Common myeloid progenitor, CD34-positive (primary cell): ENCODE data around the gene KLHDC8A.
"Not testable (repeated sequence)": the region's sequence is repeated elsewhere in the genome, so short reads cannot be mapped to it uniquely, and the experiment has no call there.

Experiments used
- CTCF ChIA-PET: fragments of 350-600 bp; sonication (Branson Sonifier 250); formaldehyde crosslinking; loops from one replicate; lab custom pipeline; 2021; ENCODE audit warnings: antibody characterized with exemption; lab: Charles Lee
- POLR2A ChIA-PET: fragments of 350-600 bp; sonication (Branson Sonifier 250); formaldehyde crosslinking; loops from one replicate; lab custom pipeline; 2021; ENCODE audit warnings: antibody characterized with exemption; lab: Charles Lee
- DNase-seq, 3 donors: peaks; one replicate each; pipeline versions ENCODE4 v3.0.0 to v3.0.0-alpha.2; 2013
- H3K27ac ChIP-seq, 2 experiments: 1 replicate in 1 of 2; 2 replicates in 1 of 2; pipeline ENCODE4 v1.7.0; 2013; ENCODE audit warnings: inconsistent platforms in 2 of 2, low read length in 2 of 2, mild to moderate bottlenecking in 2 of 2, low read depth in 1 of 2, moderate library complexity in 1 of 2; ENCODE audit not compliant: severe bottlenecking in 2 of 2, insufficient read depth in 1 of 2, poor library complexity in 1 of 2
- H3K27me3 ChIP-seq, 5 experiments: replicated peaks in 2 of 5; 1 replicate in 3 of 5; 2 replicates in 2 of 5; pipeline versions ENCODE4 v1.6.1 to v1.7.0; 2013; ENCODE audit warnings: low read length in 4 of 5, mild to moderate bottlenecking in 2 of 5, moderate library complexity in 2 of 5, inconsistent platforms in 1 of 5; ENCODE audit not compliant: insufficient read depth in 5 of 5, control insufficient read depth in 4 of 5
- H3K36me3 ChIP-seq, 4 experiments: 1 replicate in 2 of 4; 2 replicates in 2 of 4; pipeline versions ENCODE4 v1.6.1 to v1.7.0; 2013; ENCODE audit warnings: low read length in 3 of 4, control low read depth in 1 of 4, mild to moderate bottlenecking in 1 of 4; ENCODE audit not compliant: control insufficient read depth in 4 of 4, insufficient read depth in 4 of 4
- H3K4me1 ChIP-seq, 4 experiments: 1 replicate in 3 of 4; 2 replicates in 1 of 4; pipeline versions ENCODE4 v1.6.1 to v1.7.1; 2013; ENCODE audit warnings: low read length in 3 of 4, mild to moderate bottlenecking in 3 of 4, control low read depth in 1 of 4, inconsistent platforms in 1 of 4, moderate library complexity in 1 of 4; ENCODE audit not compliant: control insufficient read depth in 4 of 4, insufficient read depth in 4 of 4; ENCODE audit errors: control extremely low read depth in 1 of 4
- H3K4me3 ChIP-seq, 7 experiments: 1 replicate in 4 of 7; 2 replicates in 3 of 7; pipeline versions ENCODE4 v1.5.1 to v1.7.0; 2013; ENCODE audit warnings: mild to moderate bottlenecking in 7 of 7, low read length in 6 of 7, moderate library complexity in 6 of 7, inconsistent platforms in 2 of 7, low read depth in 2 of 7, control low read depth in 1 of 7; ENCODE audit not compliant: insufficient read depth in 4 of 7, control insufficient read depth in 1 of 7; ENCODE audit errors: extremely low read depth in 1 of 7
- H3K9me3 ChIP-seq, 5 experiments: 1 replicate in 4 of 5; 2 replicates in 1 of 5; pipeline versions ENCODE4 v1.6.1 to v1.7.1; 2013; ENCODE audit warnings: low read length in 4 of 5, mild to moderate bottlenecking in 2 of 5, inconsistent platforms in 1 of 5, low read depth in 1 of 5, moderate library complexity in 1 of 5; ENCODE audit not compliant: control insufficient read depth in 4 of 5, insufficient read depth in 2 of 5; ENCODE audit errors: control extremely low read depth in 1 of 5
- WGBS: methylation state at CpG from one replicate; pipeline ENCODE4 v1.1.5; 2013; ENCODE audit not compliant: insufficient coverage; 5-methylcytosine and 5-hydroxymethylcytosine counted together

The KLHDC8A gene

GRCh38 chr1:205392650-205393049 is 35.9 kb upstream of the KLHDC8A start:
- H3K27ac ChIP-seq: no peak overlapping the region
- no peaks in the 10 kb centered on the region for H3K36me3 ChIP-seq
- H3K9me3 ChIP-seq: peaks cover 0 to 3% (median 0%) of the 10 kb centered on the region in 5 experiments
- POLR2A ChIA-PET: no interaction called here
- CTCF ChIA-PET: interaction anchor here (1.1 to 3.4 kb wide), 2 partner anchors 37 to 131 kb away, joined by 3 to 14 read pairs; partner anchors contain the start of gene KLHDC8A
- no CpG with 5 or more reads among the region's 1 CpG for WGBS
- peaks cover 3 to 18% (median 4%) of the 10 kb centered on the region in 5 experiments for H3K27me3 ChIP-seq
- no peak overlapping the region for H3K4me3 ChIP-seq
- no peaks in the 10 kb centered on the region for H3K4me1 ChIP-seq
- no peak for DNase-seq

- WGBS: 93% methylated on average over 7 of the region's 7 CpGs
- peaks cover 2 to 15% (median 5%) of the 10 kb centered on the region in 5 experiments for H3K27me3 ChIP-seq
- no peaks in the 10 kb centered on the region for H3K36me3 ChIP-seq
- H3K4me3 ChIP-seq: no peak overlapping the region
- H3K4me1 ChIP-seq: no peaks in the 10 kb centered on the region
- ChIA-PET CTCF (interaction anchor here (1.1 to 3.4 kb wide), 3 partner anchors 35 to 133 kb away, joined by 3 to 14 read pairs (median 4); partner anchors contain the start of gene KLHDC8A), POLR2A (no interaction called here)
- DNase-seq: no peak
- H3K9me3 ChIP-seq: peaks cover 0 to 3% (median 0%) of the 10 kb centered on the region in 5 experiments
- no peak overlapping the region for H3K27ac ChIP-seq
These were observed 34.7 kb upstream of the KLHDC8A start for GRCh38 chr1:205391386-205391785.

GRCh38 chr1:205387845-205388244 is 31.1 kb upstream of the KLHDC8A start:
- no peak overlapping the region for H3K27ac ChIP-seq
- peaks cover 0 to 8% (median 5%) of the 10 kb centered on the region in 5 experiments for H3K27me3 ChIP-seq
- no peaks in the 10 kb centered on the region for H3K9me3 ChIP-seq
- ChIA-PET POLR2A (no interaction called here), CTCF (interaction anchor here (0.8 to 3.3 kb wide), 6 partner anchors 9 to 136 kb away, joined by 3 to 23 read pairs (median 6); no protein-coding TSS in a partner anchor)
- H3K4me3 ChIP-seq: no peak overlapping the region
- no peak for DNase-seq
- H3K4me1 ChIP-seq: no peaks in the 10 kb centered on the region
- H3K36me3 ChIP-seq: no peaks in the 10 kb centered on the region
- WGBS: 100% methylated on average over 1 of the region's 2 CpGs

- WGBS: 100% methylated on average over 2 of the region's 3 CpGs
- CTCF ChIA-PET: interaction anchor here (0.8 to 1.1 kb wide), 2 partner anchors 14 to 103 kb away, joined by 3 to 5 read pairs; no protein-coding TSS in a partner anchor
- DNase-seq, H3K9me3 ChIP-seq, POLR2A ChIA-PET, H3K36me3 ChIP-seq, H3K27me3 ChIP-seq, H3K27ac ChIP-seq, H3K4me1 ChIP-seq, H3K4me3 ChIP-seq: not testable (repeated sequence)
These were observed 26.3 kb upstream of the KLHDC8A start for GRCh38 chr1:205382990-205383389.

GRCh38 chr1:205382561-205382960 is 25.8 kb upstream of the KLHDC8A start:
- WGBS: 100% methylated on average over 1 of the region's 4 CpGs
- no peaks in the 10 kb centered on the region for H3K9me3 ChIP-seq
- CTCF ChIA-PET: no interaction called here
- peaks cover 0 to 7% (median 4%) of the 10 kb centered on the region in 5 experiments for H3K27me3 ChIP-seq
- no peak overlapping the region for H3K27ac ChIP-seq
- H3K4me1 ChIP-seq: no peaks in the 10 kb centered on the region
- H3K4me3 ChIP-seq: no peak overlapping the region
- POLR2A ChIA-PET: no interaction called here
- DNase-seq: no peak
- no peaks in the 10 kb centered on the region for H3K36me3 ChIP-seq

- no peaks in the 10 kb centered on the region for H3K36me3 ChIP-seq
- no peak for DNase-seq
- WGBS: 89% methylated on average over 5 of the region's 6 CpGs
- H3K4me1 ChIP-seq: no peaks in the 10 kb centered on the region
- H3K9me3 ChIP-seq: no peaks in the 10 kb centered on the region
- no peak overlapping the region for H3K4me3 ChIP-seq
- H3K27me3 ChIP-seq: peaks cover 0 to 10% (median 6%) of the 10 kb centered on the region in 5 experiments
- no peak overlapping the region for H3K27ac ChIP-seq
- CTCF ChIA-PET: interaction anchor here (0.5 to 2.3 kb wide), 6 partner anchors 11 to 143 kb away, joined by 3 to 11 read pairs (median 3); no protein-coding TSS in a partner anchor
- POLR2A ChIA-PET: no interaction called here
These were observed 24.6 kb upstream of the KLHDC8A start for GRCh38 chr1:205381305-205381704.

- CTCF ChIA-PET: interaction anchor here (0.5 to 2.3 kb wide), 7 partner anchors 11 to 143 kb away, joined by 3 to 11 read pairs (median 3); no protein-coding TSS in a partner anchor
- POLR2A ChIA-PET: interaction anchor here (0.6 kb wide), 1 partner anchor 439 kb away, joined by 3 read pairs; no protein-coding TSS in a partner anchor
- H3K4me1 ChIP-seq: no peaks in the 10 kb centered on the region
- no CpG with 5 or more reads among the region's 2 CpGs for WGBS
- H3K27ac ChIP-seq: no peak overlapping the region
- DNase-seq: no peak
- H3K4me3 ChIP-seq: no peak overlapping the region
- H3K36me3 ChIP-seq: no peaks in the 10 kb centered on the region
- H3K27me3 ChIP-seq: peaks cover 0 to 15% (median 7%) of the 10 kb centered on the region in 5 experiments
- no peaks in the 10 kb centered on the region for H3K9me3 ChIP-seq
These were observed 24.2 kb upstream of the KLHDC8A start for GRCh38 chr1:205380882-205381281.
